Sigmoid colon (tissue), 7 donors: ENCODE data around the gene UBN2. TPM values are rescaled to one million over a fixed set of nuclear protein-coding genes. Genes with fewer than 3 reads are reported as not detected.
"Not testable (repeated sequence)": the region's sequence is repeated elsewhere in the genome, so short reads cannot be mapped to it uniquely, and the experiment has no call there.

Experiments used
- DNase-seq: peaks from one replicate; pipeline ENCODE4 v3.0.0-alpha.2; 2019
- H3K27ac ChIP-seq, 4 donors: fragments of 200-600 bp; sonication (generic); one replicate each; pipeline ENCODE4 v1.5.1; 2016 to 2019; ENCODE audit warnings: mild to moderate bottlenecking in 1 of 4
- H3K27me3 ChIP-seq, 3 donors: fragments of 200-600 bp; sonication (generic); one replicate each; pipeline ENCODE4 v1.5.1; 2019; ENCODE audit warnings: mild to moderate bottlenecking in 1 of 3
- H3K36me3 ChIP-seq, 4 donors: fragments of 200-600 bp; sonication (generic); one replicate each; pipeline ENCODE4 v1.5.1; 2016 to 2019
- H3K4me1 ChIP-seq, 4 donors: fragments of 200-600 bp; sonication (generic); one replicate each; pipeline ENCODE4 v1.5.1; 2017 to 2019
- H3K4me3 ChIP-seq, 4 donors: fragments of 200-600 bp; sonication (generic); one replicate each; pipeline ENCODE4 v1.5.1; 2017 to 2019; ENCODE audit warnings: mild to moderate bottlenecking in 2 of 4, moderate library complexity in 1 of 4
- H3K9me3 ChIP-seq, 4 donors: fragments of 200-600 bp in 3 of 4; sonication (generic) in 3 of 4; one replicate each; pipeline versions ENCODE4 v1.5.1 to v1.6.1; 2013 to 2019
- EP300 ChIP-seq, 4 donors: sonication (generic); formaldehyde crosslinking; IDR thresholded peaks; one replicate each; pipeline ENCODE4 v1.6.1; 2017; ENCODE audit warnings: antibody characterized with exemption in 4 of 4
- POLR2A ChIP-seq, 2 donors: fragments of 450-650 bp; IDR thresholded peaks; one replicate each; pipeline ENCODE4 v1.6.1; 2016; ENCODE audit warnings: antibody characterized with exemption in 2 of 2, mild to moderate bottlenecking in 2 of 2, moderate library complexity in 2 of 2
- POLR2AphosphoS5 ChIP-seq, 4 donors: sonication (generic); formaldehyde crosslinking; IDR thresholded peaks; one replicate each; pipeline ENCODE4 v1.6.1; 2017; ENCODE audit warnings: antibody characterized with exemption in 4 of 4
- WGBS, 2 donors: extraction: QIAGEN DNeasy Blood & Tissue Kit; methylation state at CpG; one replicate each; pipeline ENCODE4 v1.1.7; 2013; 5-methylcytosine and 5-hydroxymethylcytosine counted together
- intact Hi-C: fragments of 100-400 bp; cut with DNase I; formaldehyde crosslinking; loops from one replicate; pipeline ENCODE4 v1.15.1; 2023
- polyA plus RNA-seq, 3 donors: library from polyadenylated mRNA; stranded (reverse); fragments of 200-250 nt; gene quantifications; one replicate each; pipeline ENCODE4 v1.2.3, GENCODE V29; 2013
- total RNA-seq, 4 donors: library from RNA; depleted of rRNA; stranded (reverse); fragments of >200 nt; gene quantifications; one replicate each; pipeline ENCODE4 v1.1.0, GENCODE V29; 2016
- TF ChIP-seq, protein P1 (sequence below), 4 experiments: fragments of 450-650 bp in 3 of 4; fragments of 200-600 bp in 1 of 4; IDR thresholded peaks; one replicate each; pipeline ENCODE4 v1.5.1; 2016 to 2019; ENCODE audit warnings: antibody characterized with exemption in 4 of 4, mild to moderate bottlenecking in 3 of 4, moderate library complexity in 2 of 4
- donor health status: healthy with polysubstance abuse.
- donor health status: Bipolar disorder and iron deficiency.
- donor health status: healthy.

The UBN2 gene
- total and polyA plus RNA-seq, 7 donors = 0.92 to 22.7 (median 13.2) TPM

DNA sequence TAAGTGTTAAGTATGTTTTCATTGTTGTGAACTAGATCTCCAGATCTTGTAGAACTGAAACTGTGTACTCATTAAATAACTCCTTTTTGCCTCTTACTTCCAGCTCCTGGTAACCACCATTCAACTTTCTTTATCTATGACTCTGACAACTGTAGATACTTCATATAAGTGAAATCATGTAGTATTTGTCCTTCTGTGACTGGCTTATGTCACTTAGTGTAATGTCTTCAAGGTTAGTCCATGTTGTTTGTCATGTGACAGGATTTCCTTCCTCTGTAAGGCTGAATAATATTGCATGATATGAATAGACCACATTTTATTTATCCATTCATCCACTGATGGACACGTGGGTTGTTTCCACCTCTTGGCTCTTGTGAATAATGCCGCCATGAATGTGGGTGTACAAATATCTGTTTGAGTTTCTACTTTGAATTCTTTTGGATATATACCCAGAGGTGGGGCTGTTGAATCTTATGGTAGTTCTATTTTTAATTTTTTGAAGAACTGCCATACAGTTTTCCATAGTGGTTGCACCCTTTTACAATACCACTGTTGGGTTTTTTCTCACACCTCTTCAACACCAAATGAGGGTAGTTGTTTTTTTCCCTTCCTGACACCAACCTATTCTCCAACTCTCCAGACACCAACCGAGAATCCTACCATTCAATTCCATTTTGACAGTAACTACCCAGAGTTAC is 99.4 kb downstream of the UBN2 start:
- intact Hi-C loops = no loop called here
- no peak for DNase-seq
- H3K4me1 ChIP-seq = no peaks in the 10 kb centered on the region
- WGBS, 2 donors = 87 to 90% methylated on average over 3 of the region's 3 CpGs
- no peaks in the 10 kb centered on the region for H3K9me3 ChIP-seq
- H3K4me3 ChIP-seq = no peak overlapping the region
- no peaks in the 10 kb centered on the region for H3K36me3 ChIP-seq
- H3K27ac ChIP-seq = no peak overlapping the region
- no peaks in the 10 kb centered on the region for H3K27me3 ChIP-seq
- TF ChIP-seq EP300 (IDR thresholded peaks at IDR 0.05) = no peak
- TF ChIP-seq, protein P1, sequence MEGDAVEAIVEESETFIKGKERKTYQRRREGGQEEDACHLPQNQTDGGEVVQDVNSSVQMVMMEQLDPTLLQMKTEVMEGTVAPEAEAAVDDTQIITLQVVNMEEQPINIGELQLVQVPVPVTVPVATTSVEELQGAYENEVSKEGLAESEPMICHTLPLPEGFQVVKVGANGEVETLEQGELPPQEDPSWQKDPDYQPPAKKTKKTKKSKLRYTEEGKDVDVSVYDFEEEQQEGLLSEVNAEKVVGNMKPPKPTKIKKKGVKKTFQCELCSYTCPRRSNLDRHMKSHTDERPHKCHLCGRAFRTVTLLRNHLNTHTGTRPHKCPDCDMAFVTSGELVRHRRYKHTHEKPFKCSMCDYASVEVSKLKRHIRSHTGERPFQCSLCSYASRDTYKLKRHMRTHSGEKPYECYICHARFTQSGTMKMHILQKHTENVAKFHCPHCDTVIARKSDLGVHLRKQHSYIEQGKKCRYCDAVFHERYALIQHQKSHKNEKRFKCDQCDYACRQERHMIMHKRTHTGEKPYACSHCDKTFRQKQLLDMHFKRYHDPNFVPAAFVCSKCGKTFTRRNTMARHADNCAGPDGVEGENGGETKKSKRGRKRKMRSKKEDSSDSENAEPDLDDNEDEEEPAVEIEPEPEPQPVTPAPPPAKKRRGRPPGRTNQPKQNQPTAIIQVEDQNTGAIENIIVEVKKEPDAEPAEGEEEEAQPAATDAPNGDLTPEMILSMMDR (IDR thresholded peaks at IDR 0.05) = no peak
- no peak for TF ChIP-seq POLR2A (IDR thresholded peaks at IDR 0.05)
- TF ChIP-seq POLR2AphosphoS5 (IDR thresholded peaks at IDR 0.05) = no peak

DNA sequence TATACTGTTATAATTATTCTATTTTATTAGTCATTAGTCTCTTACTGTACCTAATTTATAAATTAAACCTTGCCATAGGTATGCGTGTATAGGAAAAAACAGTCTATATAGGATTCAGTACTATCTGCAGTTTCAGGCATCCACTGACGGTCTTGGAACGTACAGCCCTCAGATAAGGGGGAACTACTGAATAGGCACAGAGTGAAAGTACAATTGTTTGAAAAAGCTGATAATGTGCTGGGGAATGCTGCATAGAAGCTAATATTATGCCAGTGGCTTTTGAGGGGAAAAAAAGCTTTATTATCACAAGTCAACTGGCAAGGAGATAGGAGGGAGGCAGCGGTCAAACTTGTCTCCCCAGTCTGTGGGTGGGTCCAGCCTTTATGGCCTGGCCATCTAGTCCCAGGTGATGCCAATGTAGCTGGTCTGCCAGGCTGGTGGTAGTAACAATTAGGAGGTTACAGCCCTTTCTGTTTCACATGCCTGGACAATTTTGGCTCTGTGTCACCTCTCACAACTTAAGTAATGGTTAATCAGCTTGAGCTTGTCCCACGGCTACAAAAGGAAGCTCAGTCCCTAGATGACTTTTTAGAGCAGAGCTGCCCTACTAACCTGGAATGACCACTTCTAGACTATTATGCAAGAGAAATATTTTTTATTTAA is 101.8 kb downstream of the UBN2 start:
- intact Hi-C loops = no loop called here
- Histone ChIP-seq H3K4me3 (no peak overlapping the region), H3K27me3 (no peaks in the 10 kb centered on the region), H3K36me3 (no peaks in the 10 kb centered on the region), H3K4me1 (no peaks in the 10 kb centered on the region), H3K9me3 (no peaks in the 10 kb centered on the region), H3K27ac (no peak overlapping the region)
- 20 to 69% methylated on average over 5 of the region's 5 CpGs for WGBS, 2 donors
- TF ChIP-seq EP300 (IDR thresholded peaks at IDR 0.05) = no peak
- TF ChIP-seq POLR2A (IDR thresholded peaks at IDR 0.05) = no peak
- TF ChIP-seq, protein P1 (IDR thresholded peaks at IDR 0.05) = no peak
- no peak for TF ChIP-seq POLR2AphosphoS5 (IDR thresholded peaks at IDR 0.05)
- DNase-seq = no peak

DNA sequence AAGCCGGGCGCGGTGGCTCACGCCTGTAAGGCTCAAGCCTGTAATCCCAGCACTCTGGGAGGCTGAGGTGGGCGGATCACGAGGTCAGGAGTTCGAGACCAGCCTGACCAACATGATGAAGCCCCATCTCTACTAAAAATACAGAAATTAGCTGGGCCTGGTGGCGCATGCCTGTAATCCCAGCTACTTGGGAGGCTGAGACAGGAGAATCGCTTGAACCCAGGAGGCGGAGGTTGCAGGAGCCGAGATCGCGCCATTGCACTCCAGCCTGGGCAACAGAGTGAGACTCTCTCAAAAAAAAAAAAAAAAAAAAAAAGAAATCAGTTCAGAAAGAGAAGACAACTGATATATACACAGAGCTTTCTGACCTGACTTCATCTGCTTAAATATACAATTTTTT is 102.4 kb downstream of the UBN2 start:
- DNase-seq, H3K4me1 ChIP-seq, H3K36me3 ChIP-seq, H3K27me3 ChIP-seq, H3K4me3 ChIP-seq, intact Hi-C loops, H3K27ac ChIP-seq, H3K9me3 ChIP-seq: not testable (repeated sequence)
- WGBS, 2 donors = 85 to 95% methylated on average over 13 of the region's 13 CpGs

DNA sequence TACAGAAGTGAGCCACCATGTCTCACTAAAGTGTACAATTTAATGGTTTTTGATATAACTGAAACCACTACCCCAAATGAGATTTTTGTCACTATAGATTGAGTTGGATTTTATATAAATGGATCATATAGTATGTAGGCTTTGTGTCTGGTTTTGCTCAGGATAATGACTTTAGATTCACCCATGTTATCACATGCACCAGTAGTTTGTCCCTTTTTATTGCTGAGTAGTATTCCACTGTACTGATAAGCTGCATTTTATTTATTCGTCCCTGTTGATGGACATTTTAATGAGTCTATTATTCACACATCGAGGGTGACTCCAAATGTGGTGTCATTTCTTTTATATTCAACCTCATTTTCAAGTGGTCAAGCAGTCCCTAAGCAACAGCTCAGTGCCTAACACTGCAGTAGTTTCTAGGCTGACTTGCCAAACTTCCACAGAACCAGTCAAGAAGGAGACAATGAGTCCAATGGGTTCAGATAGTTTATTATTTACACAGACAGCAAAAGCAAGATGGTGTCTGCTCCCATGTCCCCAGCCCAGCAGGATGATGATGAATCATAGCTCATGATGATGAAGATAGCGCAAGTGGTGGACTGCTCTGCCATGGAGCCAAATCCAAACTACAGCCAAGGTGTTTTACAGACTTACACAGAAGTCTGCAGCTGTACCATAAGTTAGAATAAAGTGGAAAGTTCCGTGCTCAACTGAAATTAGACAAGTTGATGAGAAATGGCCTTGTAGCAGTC is 103.5 kb downstream of the UBN2 start:
- no peaks in the 10 kb centered on the region for H3K36me3 ChIP-seq
- H3K27ac ChIP-seq = no peak overlapping the region
- TF ChIP-seq POLR2AphosphoS5 (IDR thresholded peaks at IDR 0.05) (no peak), EP300 (IDR thresholded peaks at IDR 0.05) (no peak)
- no peaks in the 10 kb centered on the region for H3K9me3 ChIP-seq
- intact Hi-C loops = no loop called here
- H3K4me1 ChIP-seq = no peaks in the 10 kb centered on the region
- DNase-seq = no peak
- no peak overlapping the region for H3K4me3 ChIP-seq
- WGBS, 2 donors = 94% methylated on average over 4 of the region's 4 CpGs
- no peaks in the 10 kb centered on the region for H3K27me3 ChIP-seq

DNA sequence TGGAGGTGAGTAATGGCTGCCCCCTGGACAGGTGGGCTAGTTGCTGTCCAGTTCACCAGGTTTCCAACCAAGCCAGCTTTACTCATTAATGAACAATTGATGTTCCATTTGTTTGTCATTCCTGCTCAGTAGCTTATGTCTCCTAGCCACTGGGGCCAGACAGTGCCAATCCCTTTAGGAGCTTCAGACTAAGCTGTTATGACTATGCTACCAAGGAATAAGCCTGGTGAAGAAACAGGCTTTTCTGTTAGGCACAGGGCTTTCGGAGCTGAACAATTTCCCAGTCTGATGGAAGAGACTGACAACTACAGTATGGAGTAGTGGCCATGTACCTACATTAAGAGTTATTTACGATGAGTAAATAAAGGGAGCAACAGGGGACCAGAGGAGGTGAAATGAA is 108.0 kb downstream of the UBN2 start:
- H3K9me3 ChIP-seq = no peaks in the 10 kb centered on the region
- TF ChIP-seq, protein P1 (IDR thresholded peaks at IDR 0.05) = no peak
- TF ChIP-seq POLR2A (IDR thresholded peaks at IDR 0.05) = no peak
- no peak for TF ChIP-seq EP300 (IDR thresholded peaks at IDR 0.05)
- no peak for TF ChIP-seq POLR2AphosphoS5 (IDR thresholded peaks at IDR 0.05)
- H3K4me3 ChIP-seq = no peak overlapping the region
- peaks cover 0 to 17% (median 10%) of the 10 kb centered on the region in 4 donors for H3K4me1 ChIP-seq
- intact Hi-C loops = no loop called here
- no peaks in the 10 kb centered on the region for H3K36me3 ChIP-seq
- no peaks in the 10 kb centered on the region for H3K27me3 ChIP-seq
- 97 to 99% methylated on average over 2 of the region's 2 CpGs for WGBS, 2 donors
- no peak overlapping the region for H3K27ac ChIP-seq
- DNase-seq = no peak
